Neural crest cell (in vitro differentiated cells): ENCODE results near the gene SORL1-AS1.

Experiments used
- DNase-seq: peaks from one replicate; pipeline ENCODE4 v3.0.0; 2021; ENCODE audit warnings: low read depth, mixed read lengths, low spot score
- H3K27ac Mint-ChIP-seq: one replicate; pipeline ENCODE4 v1.8.0; 2021; ENCODE audit warnings: mild to moderate bottlenecking, mixed read lengths; ENCODE audit not compliant: unreplicated experiment
- H3K27me3 Mint-ChIP-seq: 2 replicates; pipeline ENCODE4 v1.8.0; 2021; ENCODE audit warnings: low read depth, mild to moderate bottlenecking, mixed read lengths
- H3K36me3 Mint-ChIP-seq: 2 replicates; pipeline ENCODE4 v1.8.0; 2021; ENCODE audit warnings: low read depth, mild to moderate bottlenecking, mixed read lengths
- H3K4me1 Mint-ChIP-seq: 2 replicates; pipeline ENCODE4 v1.8.0; 2021; ENCODE audit warnings: mixed read lengths
- H3K4me3 Mint-ChIP-seq: one replicate; pipeline ENCODE4 v1.8.0; 2021; ENCODE audit warnings: mild to moderate bottlenecking, mixed read lengths
- H3K9me3 Mint-ChIP-seq: 2 replicates; pipeline ENCODE4 v1.8.0; 2021; ENCODE audit warnings: mixed read lengths
- CTCF ChIP-seq: fragments of 200-600 bp; sonication (generic); conservative IDR thresholded peaks from 2 replicates; pipeline ENCODE4 v1.5.0; 2021; ENCODE audit warnings: antibody characterized with exemption, mild to moderate bottlenecking

The SORL1-AS1 gene

GRCh38 chr11:121446752-121447156 is 6.0 kb downstream of the SORL1-AS1 start:
- Mint-ChIP-seq H3K4me3 (no peak overlapping the region), H3K36me3 (no peaks in the 10 kb centered on the region), H3K4me1 (peaks cover 14% of the 10 kb centered on the region), H3K9me3 (no peaks in the 10 kb centered on the region), H3K27me3 (peaks cover 21% of the 10 kb centered on the region), H3K27ac (peak overlapping the region; percentile 23)
- TF ChIP-seq CTCF = no peak
- no peak for DNase-seq

- DNase-seq = no peak
- Mint-ChIP-seq H3K27me3 (peaks cover 7% of the 10 kb centered on the region), H3K4me1 (peaks cover 9% of the 10 kb centered on the region), H3K36me3 (no peaks in the 10 kb centered on the region), H3K4me3 (no peak overlapping the region), H3K27ac (no peak overlapping the region), H3K9me3 (no peaks in the 10 kb centered on the region)
- TF ChIP-seq CTCF = no peak
Observed at GRCh38 chr11:121445071-121445768, 7.5 kb downstream of the SORL1-AS1 start.

- Mint-ChIP-seq H3K4me1 (peaks cover 9% of the 10 kb centered on the region), H3K36me3 (no peaks in the 10 kb centered on the region), H3K27ac (no peak overlapping the region), H3K9me3 (no peaks in the 10 kb centered on the region), H3K4me3 (no peak overlapping the region), H3K27me3 (peaks cover 3% of the 10 kb centered on the region)
- no peak for DNase-seq
- TF ChIP-seq CTCF = no peak
Observed at GRCh38 chr11:121444526-121444925, 8.2 kb downstream of the SORL1-AS1 start.

- H3K27ac Mint-ChIP-seq = no peak overlapping the region
- no peak for DNase-seq
- TF ChIP-seq CTCF = no peak
Observed at GRCh38 chr11:121443688-121444275, 9.0 kb downstream of the SORL1-AS1 start.

GRCh38 chr11:121441521-121441920 is 11.2 kb downstream of the SORL1-AS1 start:
- peaks cover 4% of the 10 kb centered on the region for H3K4me1 Mint-ChIP-seq
- no peaks in the 10 kb centered on the region for H3K9me3 Mint-ChIP-seq
- no peak for TF ChIP-seq CTCF
- DNase-seq = no peak
- H3K36me3 Mint-ChIP-seq = no peaks in the 10 kb centered on the region
- H3K27ac Mint-ChIP-seq = no peak overlapping the region
- H3K27me3 Mint-ChIP-seq = peaks cover 4% of the 10 kb centered on the region
- H3K4me3 Mint-ChIP-seq = no peak overlapping the region

More at GRCh38 chr11:121443688-121444275, 9.0 kb downstream of the SORL1-AS1 start:
- Mint-ChIP-seq H3K27me3 (no peaks in the 10 kb centered on the region), H3K36me3 (no peaks in the 10 kb centered on the region), H3K4me3 (no peak overlapping the region), H3K9me3 (no peaks in the 10 kb centered on the region), H3K4me1 (peaks cover 9% of the 10 kb centered on the region)
